HCT116 (cell line): ENCODE data around the gene SEPTIN2. TPM values are rescaled to one million over a fixed set of nuclear protein-coding genes. Genes with fewer than 3 reads are reported as not detected.

Source experiments
- ATAC-seq: fragments of 200-7000 bp; cut with Tn5 transposase; 2 replicates; pipeline ENCODE4 v1.9.1; 2020; ENCODE audit warnings: mild to moderate bottlenecking, moderate library complexity
- BruUV-seq: library from RNA; stranded (reverse); fragments of 400-500 nt; replicated peaks from 2 replicates; lab custom pipeline; 2021; lab: Mats Ljungman, UMichigan
- CTCF ChIA-PET: fragments of 300-600 bp; sonication (Branson Sonifier 250); formaldehyde crosslinking; loops from one replicate; lab custom pipeline; 2021; ENCODE audit warnings: antibody characterized with exemption; lab: Charles Lee
- POLR2A ChIA-PET: fragments of 300-600, 350-600 bp; sonication (Branson Sonifier 250); formaldehyde crosslinking; loops from one replicate; lab custom pipeline; 2021; ENCODE audit warnings: antibody characterized with exemption; lab: Charles Lee
- RAD21 ChIA-PET, 2 experiments: fragments of 300-600 bp; sonication (Branson Sonifier 250); formaldehyde crosslinking; loops; one replicate each; lab custom pipeline; 2023; ENCODE audit warnings: low total read pairs in 2 of 2; ENCODE audit not compliant: uncharacterized antibody in 2 of 2, unreplicated experiment in 2 of 2, low non-redundant PET in 1 of 2; lab: Charles Lee
- DNase-seq: peaks from one replicate; pipeline ENCODE4 v3.0.0-alpha.2; 2010; ENCODE audit warnings: low read depth, low spot score
- H2AFZ ChIP-seq: fragments of 200-600 bp; shearing (Covaris generic), sonication (generic); 2 replicates; pipeline ENCODE4 v1.6.1; 2017; ENCODE audit warnings: low read depth, mixed run types, mixed read lengths, antibody characterized with exemption, low read length; ENCODE audit not compliant: poor library complexity, severe bottlenecking
- H3K27ac ChIP-seq: 2 replicates; pipeline ENCODE4 v1.5.1; 2012; ENCODE audit warnings: low read depth, low read length
- H3K27me3 ChIP-seq: fragments of 200-600 bp; sonication (generic); 2 replicates; pipeline ENCODE4 v1.6.1; 2016; ENCODE audit warnings: mixed run types, low read length, mixed read lengths; ENCODE audit not compliant: insufficient read depth
- H3K36me3 ChIP-seq, 2 experiments: fragments of 200-500 bp in 1 of 2; fragments of 200-600 bp in 1 of 2; sonication (Bioruptor generic) in 1 of 2; sonication (generic) in 1 of 2; 2 replicates each; pipeline versions ENCODE4 v1.5.1 to v1.6.1; 2014 to 2016; ENCODE audit warnings: low read length in 2 of 2, inconsistent platforms in 1 of 2, mixed read lengths in 1 of 2, mixed run types in 1 of 2; ENCODE audit not compliant: insufficient read depth in 2 of 2, control insufficient read depth in 1 of 2
- H3K4me1 ChIP-seq, 2 experiments: fragments of 200-600 bp in 1 of 2; sonication (generic) in 1 of 2; 2 replicates each; pipeline versions ENCODE4 v1.5.1 to v1.6.1; 2012 to 2017; ENCODE audit warnings: low read length in 2 of 2, inconsistent platforms in 1 of 2, mild to moderate bottlenecking in 1 of 2, mixed read lengths in 1 of 2, mixed run types in 1 of 2, moderate library complexity in 1 of 2; ENCODE audit not compliant: insufficient read depth in 2 of 2, control insufficient read depth in 1 of 2
- H3K4me2 ChIP-seq: fragments of 200-600 bp; sonication (generic); 2 replicates; pipeline ENCODE4 v1.6.1; 2017; ENCODE audit warnings: mixed run types, low read length, mixed read lengths
- H3K4me3 ChIP-seq, 2 experiments: fragments of 200-600 bp in 1 of 2; sonication (generic) in 1 of 2; replicated peaks in 1 of 2; 2 replicates each; pipeline ENCODE4 v1.5.1; 2011 to 2016; ENCODE audit warnings: low read length in 2 of 2, control low read depth in 1 of 2, low read depth in 1 of 2, mild to moderate bottlenecking in 1 of 2, mixed read lengths in 1 of 2, mixed run types in 1 of 2
- H3K79me2 ChIP-seq: fragments of 200-600 bp; sonication (generic); 2 replicates; pipeline ENCODE4 v1.6.1; 2017; ENCODE audit warnings: mild to moderate bottlenecking, mixed run types, low read length, moderate library complexity, mixed read lengths; ENCODE audit not compliant: insufficient read depth
- H3K9ac ChIP-seq: fragments of 200-600 bp; sonication (generic); 2 replicates; pipeline ENCODE4 v1.6.1; 2016; ENCODE audit warnings: low read length, mixed read lengths
- H3K9me2 ChIP-seq: fragments of 200-600 bp; sonication (generic), shearing (Covaris generic); 2 replicates; pipeline ENCODE4 v1.6.1; 2017; ENCODE audit warnings: mixed run types, mild to moderate bottlenecking, moderate library complexity; ENCODE audit not compliant: insufficient read depth
- H3K9me3 ChIP-seq, 2 experiments: fragments of 200-500 bp in 1 of 2; fragments of 200-600 bp in 1 of 2; sonication (Bioruptor generic) in 1 of 2; sonication (generic) in 1 of 2; 2 replicates each; pipeline ENCODE4 v1.6.1; 2014 to 2017; ENCODE audit warnings: low read length in 2 of 2, mixed read lengths in 2 of 2, inconsistent platforms in 1 of 2, low read depth in 1 of 2, mild to moderate bottlenecking in 1 of 2, mixed run types in 1 of 2, moderate library complexity in 1 of 2; ENCODE audit not compliant: control insufficient read depth in 1 of 2, insufficient read depth in 1 of 2
- H4K20me1 ChIP-seq: fragments of 200-600 bp; sonication (generic), shearing (Covaris generic); 2 replicates; pipeline ENCODE4 v1.6.1; 2017; ENCODE audit warnings: mixed run types, mild to moderate bottlenecking, moderate library complexity; ENCODE audit not compliant: insufficient read depth
- EZH2phosphoT487 ChIP-seq: fragments of 200-600 bp; IDR thresholded peaks from 2 replicates; pipeline ENCODE4 v1.6.1; 2018; ENCODE audit warnings: antibody characterized with exemption, borderline replicate concordance
- FOSL1 ChIP-seq: IDR thresholded peaks from 2 replicates; pipeline ENCODE4 v1.6.1; 2012; ENCODE audit warnings: low read depth
- RAD21 ChIP-seq: IDR thresholded peaks from 2 replicates; pipeline ENCODE4 v1.6.1; 2012; ENCODE audit warnings: low read depth, mild to moderate bottlenecking
- SP1 ChIP-seq: IDR thresholded peaks from 2 replicates; pipeline ENCODE4 v1.6.1; 2012; ENCODE audit warnings: low read depth
- SRF ChIP-seq: IDR thresholded peaks from 2 replicates; pipeline ENCODE4 v1.6.1; 2012; ENCODE audit warnings: low read depth
- ZNF274 ChIP-seq: fragments of 200-500 bp; sonication (Bioruptor generic); IDR thresholded peaks from 2 replicates; pipeline ENCODE4 v1.6.1; 2014; ENCODE audit warnings: mild to moderate bottlenecking, low read depth, low read length, inconsistent platforms
- intact Hi-C: fragments of 100-400 bp; cut with micrococcal nuclease; formaldehyde crosslinking; loops from 2 replicates; pipeline ENCODE4 v1.10.0; 2022
- total RNA-seq: library from RNA; stranded (reverse); gene quantifications from one replicate; pipeline ENCODE4 v1.2.1, GENCODE V29; 2021; ENCODE audit not compliant: unreplicated experiment
- TF ChIP-seq, protein P1 (sequence below): IDR thresholded peaks from 2 replicates; pipeline ENCODE4 v1.6.1; 2011; ENCODE audit warnings: mild to moderate bottlenecking, low read length, moderate library complexity; ENCODE audit not compliant: insufficient replicate concordance; ENCODE audit errors: extremely low read depth

SEPTIN2 gene
- total RNA-seq, 1 experiment from 2014 or later = 317 TPM

DNA sequence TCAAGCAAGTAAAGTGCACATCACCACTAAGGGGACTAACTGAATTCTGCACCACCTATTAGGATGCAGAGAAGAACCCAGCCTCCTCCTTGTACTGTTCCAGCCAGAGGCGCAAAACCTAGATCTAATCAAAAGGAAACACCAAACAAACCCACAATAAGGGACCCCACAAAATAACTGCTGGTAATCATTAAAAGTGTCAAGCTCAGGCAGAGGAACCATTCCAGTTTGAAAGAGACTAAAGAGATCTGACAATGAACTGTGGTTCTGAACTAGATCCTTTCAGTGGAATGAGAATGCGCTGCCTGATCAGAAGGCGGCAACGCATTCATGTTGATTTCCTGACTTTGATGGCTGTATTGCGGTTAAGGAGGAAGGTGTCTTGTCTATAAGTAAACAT, 17.1 kb upstream of the SEPTIN2 start:
- no peaks in the 10 kb centered on the region for H3K36me3 ChIP-seq
- no TSS peak for BruUV-seq
- peaks cover 98% of the 10 kb centered on the region for H3K79me2 ChIP-seq
- H3K9me2 ChIP-seq = no peaks in the 10 kb centered on the region
- no peaks in the 10 kb centered on the region for H3K4me1 ChIP-seq
- intact Hi-C loops = no loop called here
- H3K27me3 ChIP-seq = no peaks in the 10 kb centered on the region
- CTCF ChIA-PET = no interaction called here
- TF ChIP-seq SRF (no peak), EZH2phosphoT487 (no peak), SP1 (no peak), ZNF274 (no peak)
- no peak overlapping the region for H3K9ac ChIP-seq
- DNase-seq (no peak), ATAC-seq (no peak)
- H3K4me2 ChIP-seq = no peak overlapping the region
- H3K9me3 ChIP-seq = no peaks in the 10 kb centered on the region
- H2AFZ ChIP-seq = no peak overlapping the region
- no peak overlapping the region for H3K4me3 ChIP-seq
- POLR2A ChIA-PET = no interaction called here
- no peak overlapping the region for H3K27ac ChIP-seq
- RAD21 ChIA-PET = no interaction called here
- peaks cover 40% of the 10 kb centered on the region; the same call in 1 of the 2 replicates for H4K20me1 ChIP-seq

DNA sequence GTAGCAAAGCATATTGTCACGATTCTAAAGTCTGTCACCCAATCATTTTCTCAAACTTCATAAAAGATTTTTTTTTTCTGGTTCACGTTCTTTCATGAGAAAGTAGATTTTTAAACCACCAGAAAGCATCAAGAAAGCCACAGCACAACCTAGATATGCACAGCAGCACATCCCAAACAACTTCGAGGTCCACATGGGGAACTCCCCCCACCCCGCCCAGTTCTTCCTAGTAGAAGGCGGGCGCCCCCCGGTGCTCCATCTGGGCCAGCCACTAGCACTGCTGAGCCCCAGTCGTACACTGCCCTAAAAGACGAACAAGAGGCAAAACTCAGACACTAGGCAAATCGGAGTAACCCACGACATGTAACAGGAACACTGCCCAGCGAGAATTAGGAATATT, 15.7 kb upstream of the SEPTIN2 start:
- Histone ChIP-seq H3K27me3 (no peaks in the 10 kb centered on the region), H3K4me3 (no peak overlapping the region), H3K9me3 (no peaks in the 10 kb centered on the region), H3K9ac (no peak overlapping the region), H4K20me1 (peaks cover 47% of the 10 kb centered on the region; the same call in 1 of the 2 replicates), H3K4me1 (no peaks in the 10 kb centered on the region), H3K9me2 (no peaks in the 10 kb centered on the region), H3K4me2 (no peak overlapping the region), H3K27ac (no peak overlapping the region), H3K79me2 (peaks cover 98% of the 10 kb centered on the region), H2AFZ (no peak overlapping the region), H3K36me3 (no peaks in the 10 kb centered on the region)
- BruUV-seq = no TSS peak
- TF ChIP-seq FOSL1 = no peak
- no peak for TF ChIP-seq ZNF274
- no peak for TF ChIP-seq SP1
- TF ChIP-seq, protein P1, sequence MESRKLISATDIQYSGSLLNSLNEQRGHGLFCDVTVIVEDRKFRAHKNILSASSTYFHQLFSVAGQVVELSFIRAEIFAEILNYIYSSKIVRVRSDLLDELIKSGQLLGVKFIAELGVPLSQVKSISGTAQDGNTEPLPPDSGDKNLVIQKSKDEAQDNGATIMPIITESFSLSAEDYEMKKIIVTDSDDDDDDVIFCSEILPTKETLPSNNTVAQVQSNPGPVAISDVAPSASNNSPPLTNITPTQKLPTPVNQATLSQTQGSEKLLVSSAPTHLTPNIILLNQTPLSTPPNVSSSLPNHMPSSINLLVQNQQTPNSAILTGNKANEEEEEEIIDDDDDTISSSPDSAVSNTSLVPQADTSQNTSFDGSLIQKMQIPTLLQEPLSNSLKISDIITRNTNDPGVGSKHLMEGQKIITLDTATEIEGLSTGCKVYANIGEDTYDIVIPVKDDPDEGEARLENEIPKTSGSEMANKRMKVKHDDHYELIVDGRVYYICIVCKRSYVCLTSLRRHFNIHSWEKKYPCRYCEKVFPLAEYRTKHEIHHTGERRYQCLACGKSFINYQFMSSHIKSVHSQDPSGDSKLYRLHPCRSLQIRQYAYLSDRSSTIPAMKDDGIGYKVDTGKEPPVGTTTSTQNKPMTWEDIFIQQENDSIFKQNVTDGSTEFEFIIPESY = no peak
- TF ChIP-seq EZH2phosphoT487 = no peak
- TF ChIP-seq RAD21 = no peak
- DNase-seq = no peak
- RAD21 ChIA-PET = no interaction called here
- POLR2A ChIA-PET = no interaction called here
- intact Hi-C loops = no loop called here
- ATAC-seq = no peak
- CTCF ChIA-PET = no interaction called here
